Measurements from ENCODE around the gene SPRR2F.

GRCh38 chr1:153081736-153082135, 31.6 kb downstream of the SPRR2F start:
- TF ChIP-seq CTCF (conservative IDR thresholded peaks at IDR 0.05 in 1 of 2, IDR thresholded peaks at IDR 0.05 in 1 of 2; ENCODE audit: low read depth in 1 of 2, low read length in 2 of 2), result no peak
- no peak for TF ChIP-seq EZH2 (IDR thresholded peaks at IDR 0.05; ENCODE audit: low read length, missing control alignments)

Data from fibroblast of lung (primary cell).